ENCODE results near the gene PPM1F. TPM values are rescaled to one million over a fixed set of nuclear protein-coding genes. Genes with fewer than 3 reads are reported as not detected.

PPM1F gene
- total and polyA plus RNA-seq, 7 experiments from 2014 or later, result 8.8 to 58.0 (median 25.3) TPM

DNA sequence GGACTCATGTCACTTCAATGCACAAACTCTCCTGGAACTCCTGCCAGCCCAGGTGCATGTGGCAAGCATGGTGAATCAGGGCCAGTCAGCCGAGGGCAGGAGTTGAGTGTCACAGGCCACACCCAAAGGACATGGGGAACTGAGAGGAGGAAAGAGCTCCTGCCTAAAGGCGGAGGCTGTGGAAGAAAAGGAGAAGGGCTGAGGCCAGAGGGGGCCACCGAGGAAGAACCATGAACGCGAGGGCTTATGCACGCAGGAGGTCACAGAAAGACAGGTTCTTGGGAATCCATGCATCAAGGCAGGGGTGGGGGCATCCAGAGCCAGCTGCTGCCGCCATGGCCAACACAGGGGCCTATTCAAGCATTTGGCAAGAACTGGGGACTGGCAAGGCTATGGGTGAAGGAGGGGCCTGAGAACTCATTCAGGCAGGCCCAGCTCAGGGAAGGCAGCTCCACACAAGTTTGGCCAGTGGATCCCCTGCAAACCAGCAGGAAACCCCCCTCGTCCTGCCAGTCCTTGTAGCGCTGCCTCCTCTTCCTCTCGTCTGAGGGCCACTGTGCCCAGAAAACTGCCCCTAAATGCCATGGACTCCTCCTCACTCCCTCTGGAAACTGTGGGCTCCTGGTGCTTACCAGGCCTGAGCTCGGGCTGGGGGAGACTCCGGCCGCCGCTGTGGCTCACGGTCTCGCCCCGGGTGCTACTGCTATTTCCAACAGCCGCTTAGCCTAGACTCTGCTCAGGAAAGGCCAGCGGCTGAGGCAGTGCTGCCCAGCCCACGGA lies 15.4 kb downstream of the PPM1F start:
- Histone ChIP-seq H3K27me3 (ENCODE audit: control insufficient read depth in 2 of 2, insufficient read depth in 2 of 2, low read length in 2 of 2) (no peaks in the 10 kb centered on the region), H3K36me3 (ENCODE audit: control insufficient read depth in 2 of 3, insufficient read depth in 3 of 3, low read length in 3 of 3) (peaks cover 0 to 16% (median 0%) of the 10 kb centered on the region in 3 experiments), H3K4me3 (ENCODE audit: low read length) (peak overlapping the region; percentile 69), H3K27ac (ENCODE audit: low read depth, low read length) (peak overlapping the region; percentile 60), H3K9me3 (ENCODE audit: control insufficient read depth in 2 of 3, low read length in 3 of 3) (no peaks in the 10 kb centered on the region), H3K4me1 (ENCODE audit: control insufficient read depth in 2 of 2, insufficient read depth in 2 of 2, low read length in 2 of 2) (peaks cover 12 to 13% of the 10 kb centered on the region in 2 donors)
- peak overlapping the region in 6 of 10 donors; percentile 16 to 81 (median 72) for H3K4me3 Mint-ChIP-seq
- POLR2A ChIA-PET, result interaction anchor here (1.2 kb wide), 1 partner anchor 14 kb away, joined by 4 read pairs; no protein-coding TSS in a partner anchor
- intact Hi-C loops (cut with micrococcal nuclease), result loop anchor here in 1 of 2 donors (5.0 kb wide), 2 partner anchors 200 to 225 kb away; partner anchors contain the start of gene YPEL1
- no peaks in the 10 kb centered on the region for H3K9me3 Mint-ChIP-seq
- H3K4me1 Mint-ChIP-seq, result peaks cover 16 to 47% (median 40%) of the 10 kb centered on the region in 7 donors
- H3K36me3 Mint-ChIP-seq, result peaks cover 0 to 19% (median 0%) of the 10 kb centered on the region in 5 donors
- H3K27me3 Mint-ChIP-seq, result no peaks in the 10 kb centered on the region
- CTCF ChIA-PET, result interaction anchor here (0.8 to 6.3 kb wide), 6 partner anchors 11 to 227 kb away, joined by 3 to 63 read pairs (median 4); partner anchors contain the start of gene PPM1F
- ATAC-seq (peak; percentile 34), DNase-seq (no peak)
- H3K27ac Mint-ChIP-seq, result peak overlapping the region in 7 of 9 donors; percentile 47 to 90 (median 81)

DNA sequence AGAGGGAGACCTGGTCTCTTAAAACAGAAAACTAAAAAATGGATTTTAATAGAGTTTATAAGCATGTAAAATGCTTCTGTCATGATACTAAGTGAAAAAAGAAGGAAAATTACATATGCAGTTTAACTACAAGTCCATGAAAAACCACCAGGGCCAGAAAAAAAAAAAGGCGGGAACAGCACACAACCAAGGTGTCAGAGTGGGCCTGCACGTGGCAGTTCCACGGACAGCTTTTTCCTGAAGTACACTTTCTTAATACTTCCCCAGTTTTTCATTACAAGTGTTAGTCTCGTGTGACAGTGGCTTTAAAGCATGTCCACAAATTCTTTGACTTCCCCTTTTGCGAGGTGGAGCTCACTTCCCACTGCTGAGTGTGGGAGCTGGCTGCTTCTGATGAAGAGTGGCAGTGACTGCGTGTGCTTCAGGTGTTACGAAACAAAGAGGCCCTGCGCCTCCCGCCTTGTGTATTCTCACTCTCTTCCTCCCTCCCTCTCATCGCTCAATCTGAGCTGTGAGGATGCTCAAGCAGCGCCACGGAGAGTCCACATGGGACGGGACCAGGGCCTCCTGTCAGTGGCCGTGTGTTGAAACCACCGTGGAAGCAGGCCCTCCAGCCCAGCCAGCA lies 16.4 kb downstream of the PPM1F start:
- peaks cover 0 to 20% (median 0%) of the 10 kb centered on the region in 3 experiments for H3K36me3 ChIP-seq (ENCODE audit: control insufficient read depth in 2 of 3, insufficient read depth in 3 of 3, low read length in 3 of 3)
- H3K27ac ChIP-seq (ENCODE audit: low read depth, low read length), result no peak overlapping the region
- no peaks in the 10 kb centered on the region for H3K27me3 ChIP-seq (ENCODE audit: control insufficient read depth in 2 of 2, insufficient read depth in 2 of 2, low read length in 2 of 2)
- ATAC-seq (peak; percentile 45), DNase-seq (no peak)
- intact Hi-C loops (cut with micrococcal nuclease), result loop anchor here in 1 of 2 donors (5.0 kb wide), 2 partner anchors 199 to 224 kb away; partner anchors contain the start of gene YPEL1
- H3K4me1 ChIP-seq (ENCODE audit: control insufficient read depth in 2 of 2, insufficient read depth in 2 of 2, low read length in 2 of 2), result peaks cover 12 to 13% of the 10 kb centered on the region in 2 donors
- CTCF ChIA-PET, result interaction anchor here (6.3 kb wide), 1 partner anchor 16 kb away, joined by 63 read pairs; the partner anchor contains the start of gene PPM1F
- no peaks in the 10 kb centered on the region for H3K9me3 ChIP-seq (ENCODE audit: control insufficient read depth in 2 of 3, low read length in 3 of 3)
- POLR2A ChIA-PET, result no interaction called here
- H3K4me1 Mint-ChIP-seq, result peaks cover 12 to 37% (median 31%) of the 10 kb centered on the region in 7 donors
- no peaks in the 10 kb centered on the region for H3K9me3 Mint-ChIP-seq
- H3K27me3 Mint-ChIP-seq, result no peaks in the 10 kb centered on the region
- peaks cover 0 to 17% (median 0%) of the 10 kb centered on the region in 5 donors for H3K36me3 Mint-ChIP-seq
- no peak overlapping the region for H3K4me3 ChIP-seq (ENCODE audit: low read length)
- peak overlapping the region in 3 of 9 donors; percentile 26 to 55 (median 41) for H3K27ac Mint-ChIP-seq
- no peak overlapping the region for H3K4me3 Mint-ChIP-seq

DNA sequence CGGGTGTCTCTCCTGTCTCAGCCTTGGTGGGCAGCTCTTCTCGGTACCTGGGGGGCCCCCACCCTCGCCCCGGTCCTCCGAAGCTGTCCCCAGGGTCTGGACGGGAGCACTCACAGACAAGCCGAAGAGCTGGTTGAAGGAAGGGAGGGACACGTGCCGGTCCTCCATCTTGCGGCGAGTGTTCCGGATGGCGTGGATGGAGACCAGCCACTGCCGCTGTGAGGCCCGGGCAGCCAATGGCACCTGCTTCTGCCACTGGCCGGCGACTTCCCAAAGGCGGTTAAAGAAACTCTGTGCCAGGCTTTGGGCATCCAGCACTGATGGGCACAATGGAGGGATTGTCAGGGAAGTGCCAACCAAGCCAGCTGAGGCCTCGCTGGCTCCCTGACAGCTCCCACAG lies 18.7 kb downstream of the PPM1F start:
- ATAC-seq (no peak), DNase-seq (no peak)
- Histone ChIP-seq H3K27me3 (ENCODE audit: control insufficient read depth in 2 of 2, insufficient read depth in 2 of 2, low read length in 2 of 2) (no peaks in the 10 kb centered on the region), H3K36me3 (ENCODE audit: control insufficient read depth in 2 of 3, insufficient read depth in 3 of 3, low read length in 3 of 3) (peaks cover 0 to 43% (median 5%) of the 10 kb centered on the region in 3 experiments), H3K4me3 (ENCODE audit: low read length) (no peak overlapping the region), H3K9me3 (ENCODE audit: control insufficient read depth in 2 of 3, low read length in 3 of 3) (no peaks in the 10 kb centered on the region), H3K4me1 (ENCODE audit: control insufficient read depth in 2 of 2, insufficient read depth in 2 of 2, low read length in 2 of 2) (peaks cover 12 to 13% of the 10 kb centered on the region in 2 donors), H3K27ac (ENCODE audit: low read depth, low read length) (no peak overlapping the region)
- Mint-ChIP-seq H3K27ac (no peak overlapping the region), H3K36me3 (peaks cover 0 to 32% (median 6%) of the 10 kb centered on the region in 5 donors), H3K4me1 (peaks cover 5 to 24% (median 21%) of the 10 kb centered on the region in 7 donors), H3K27me3 (no peaks in the 10 kb centered on the region), H3K9me3 (no peaks in the 10 kb centered on the region), H3K4me3 (no peak overlapping the region)
- intact Hi-C loops (cut with micrococcal nuclease), result no loop called here
- ChIA-PET POLR2A (no interaction called here), CTCF (interaction anchor here (1.5 kb wide), 1 partner anchor 19 kb away, joined by 4 read pairs; the partner anchor contains the start of gene PPM1F)

DNA sequence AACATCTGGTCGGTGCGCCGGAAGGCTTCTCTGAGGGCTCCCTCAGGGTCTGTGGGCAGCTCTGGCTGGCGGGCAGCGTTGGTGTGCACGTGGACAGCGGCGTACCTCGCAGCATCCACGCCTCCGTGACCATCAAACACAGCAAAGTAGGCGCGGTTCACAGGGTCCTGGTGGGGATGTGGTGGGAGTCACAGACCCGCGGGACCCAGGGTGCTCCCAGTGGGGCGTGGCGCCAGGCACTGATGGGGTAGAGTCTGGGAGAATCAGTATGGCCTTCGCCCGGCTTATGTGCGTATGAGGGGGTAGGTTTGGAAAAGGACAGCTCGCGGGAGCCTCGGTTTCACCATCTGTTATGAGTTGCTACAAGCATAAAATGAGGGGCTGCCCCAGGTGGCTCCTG lies 19.2 kb downstream of the PPM1F start:
- ChIA-PET POLR2A (no interaction called here), CTCF (interaction anchor here (1.5 kb wide), 1 partner anchor 19 kb away, joined by 4 read pairs; the partner anchor contains the start of gene PPM1F)
- H3K9me3 ChIP-seq (ENCODE audit: control insufficient read depth in 2 of 3, low read length in 3 of 3), result no peaks in the 10 kb centered on the region
- H3K4me3 Mint-ChIP-seq, result no peak overlapping the region
- H3K4me3 ChIP-seq (ENCODE audit: low read length), result no peak overlapping the region
- no peak for ATAC-seq
- no peak overlapping the region for H3K27ac ChIP-seq (ENCODE audit: low read depth, low read length)
- H3K4me1 ChIP-seq (ENCODE audit: control insufficient read depth in 2 of 2, insufficient read depth in 2 of 2, low read length in 2 of 2), result peaks cover 9 to 11% of the 10 kb centered on the region in 2 donors
- no peak for DNase-seq
- no peaks in the 10 kb centered on the region for H3K27me3 Mint-ChIP-seq
- no peaks in the 10 kb centered on the region for H3K27me3 ChIP-seq (ENCODE audit: control insufficient read depth in 2 of 2, insufficient read depth in 2 of 2, low read length in 2 of 2)
- no peaks in the 10 kb centered on the region for H3K9me3 Mint-ChIP-seq
- intact Hi-C loops (cut with micrococcal nuclease), result no loop called here
- H3K36me3 ChIP-seq (ENCODE audit: control insufficient read depth in 2 of 3, insufficient read depth in 3 of 3, low read length in 3 of 3), result peaks cover 0 to 47% (median 5%) of the 10 kb centered on the region in 3 experiments
- H3K27ac Mint-ChIP-seq, result peak overlapping the region in 1 of 9 donors; percentile 28
- H3K36me3 Mint-ChIP-seq, result peaks cover 0 to 36% (median 6%) of the 10 kb centered on the region in 5 donors
- H3K4me1 Mint-ChIP-seq, result peaks cover 5 to 20% (median 17%) of the 10 kb centered on the region in 7 donors

DNA sequence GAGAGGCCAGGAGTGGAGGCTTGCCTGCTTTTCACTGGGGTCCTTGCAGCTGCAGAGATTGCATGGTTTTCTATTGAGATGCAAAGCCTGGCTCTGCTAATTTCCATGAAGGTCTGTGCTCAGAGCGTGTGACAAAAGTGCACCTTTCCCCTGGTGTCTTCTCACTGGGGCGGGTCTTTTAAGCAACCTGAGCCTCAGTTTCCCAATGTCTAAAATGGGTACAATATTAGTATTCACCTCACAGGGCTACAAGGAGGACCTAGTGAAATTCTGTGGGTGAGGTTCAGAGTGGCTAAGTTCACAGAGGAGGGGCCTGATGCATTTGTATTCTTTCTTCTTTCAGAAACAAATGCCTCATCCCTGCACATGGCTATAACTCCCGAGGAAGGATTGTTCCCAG lies 20.3 kb downstream of the PPM1F start:
- no peak overlapping the region for H3K27ac Mint-ChIP-seq
- H3K4me1 ChIP-seq (ENCODE audit: control insufficient read depth in 2 of 2, insufficient read depth in 2 of 2, low read length in 2 of 2), result peaks cover under 1 to 2% of the 10 kb centered on the region in 2 donors
- peaks cover 0 to 12% (median 7%) of the 10 kb centered on the region in 7 donors for H3K4me1 Mint-ChIP-seq
- H3K4me3 Mint-ChIP-seq, result no peak overlapping the region
- H3K4me3 ChIP-seq (ENCODE audit: low read length), result no peak overlapping the region
- H3K27me3 ChIP-seq (ENCODE audit: control insufficient read depth in 2 of 2, insufficient read depth in 2 of 2, low read length in 2 of 2), result no peaks in the 10 kb centered on the region
- no peak for DNase-seq
- H3K27me3 Mint-ChIP-seq, result no peaks in the 10 kb centered on the region
- peaks cover 0 to 53% (median 5%) of the 10 kb centered on the region in 3 experiments for H3K36me3 ChIP-seq (ENCODE audit: control insufficient read depth in 2 of 3, insufficient read depth in 3 of 3, low read length in 3 of 3)
- no peaks in the 10 kb centered on the region for H3K9me3 Mint-ChIP-seq
- H3K36me3 Mint-ChIP-seq, result peaks cover 0 to 39% (median 6%) of the 10 kb centered on the region in 5 donors
- no peaks in the 10 kb centered on the region for H3K9me3 ChIP-seq (ENCODE audit: control insufficient read depth in 2 of 3, low read length in 3 of 3)
- ChIA-PET CTCF (no interaction called here), POLR2A (no interaction called here)
- ATAC-seq, result no peak
- no peak overlapping the region for H3K27ac ChIP-seq (ENCODE audit: low read depth, low read length)
- intact Hi-C loops (cut with micrococcal nuclease), result no loop called here

DNA sequence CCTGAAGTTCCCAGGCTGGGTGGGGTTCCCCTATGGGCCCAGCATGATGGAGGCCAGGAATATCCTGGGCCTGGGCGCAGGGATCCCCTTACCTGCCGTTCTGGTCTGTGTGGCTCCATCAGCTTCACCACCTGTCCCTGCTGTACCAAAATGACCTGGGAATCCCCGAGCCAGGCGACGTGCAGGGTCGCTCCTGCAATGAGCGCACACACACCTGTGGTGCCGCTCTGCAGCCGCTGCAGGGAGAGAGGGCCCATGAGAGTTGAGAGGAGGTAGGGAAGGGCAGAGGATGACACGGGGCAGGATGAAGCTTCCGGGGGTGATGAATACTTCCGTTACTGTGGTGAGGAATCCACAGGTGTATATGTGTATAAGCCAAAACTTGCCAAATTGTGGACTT lies 21.6 kb downstream of the PPM1F start:
- no peaks in the 10 kb centered on the region for H3K9me3 Mint-ChIP-seq
- ChIA-PET POLR2A (no interaction called here), CTCF (no interaction called here)
- Histone ChIP-seq H3K27ac (ENCODE audit: low read depth, low read length) (no peak overlapping the region), H3K9me3 (ENCODE audit: control insufficient read depth in 2 of 3, low read length in 3 of 3) (no peaks in the 10 kb centered on the region), H3K27me3 (ENCODE audit: control insufficient read depth in 2 of 2, insufficient read depth in 2 of 2, low read length in 2 of 2) (no peaks in the 10 kb centered on the region), H3K36me3 (ENCODE audit: control insufficient read depth in 2 of 3, insufficient read depth in 3 of 3, low read length in 3 of 3) (peaks cover 0 to 64% (median 5%) of the 10 kb centered on the region in 3 experiments), H3K4me1 (ENCODE audit: control insufficient read depth in 2 of 2, insufficient read depth in 2 of 2, low read length in 2 of 2) (no peaks in the 10 kb centered on the region), H3K4me3 (ENCODE audit: low read length) (no peak overlapping the region)
- peaks cover 0 to 3% (median 0%) of the 10 kb centered on the region in 7 donors for H3K4me1 Mint-ChIP-seq
- intact Hi-C loops (cut with micrococcal nuclease), result no loop called here
- H3K27ac Mint-ChIP-seq, result no peak overlapping the region
- no peak overlapping the region for H3K4me3 Mint-ChIP-seq
- H3K36me3 Mint-ChIP-seq, result peaks cover 0 to 36% (median 7%) of the 10 kb centered on the region in 5 donors
- no peak for ATAC-seq
- no peaks in the 10 kb centered on the region for H3K27me3 Mint-ChIP-seq
- DNase-seq, result no peak

Measured in naive thymus-derived CD4-positive, alpha-beta T cell (primary cell).